ENCODE data around the gene SLC37A2. TPM values are rescaled to one million over a fixed set of nuclear protein-coding genes. Genes with fewer than 3 reads are reported as not detected.

SLC37A2 gene
- polyA plus RNA-seq, 1 donor (not counting 4 experiments of a cell fraction or from before 2014, with no cell fraction given) = 21.0 TPM

DNA sequence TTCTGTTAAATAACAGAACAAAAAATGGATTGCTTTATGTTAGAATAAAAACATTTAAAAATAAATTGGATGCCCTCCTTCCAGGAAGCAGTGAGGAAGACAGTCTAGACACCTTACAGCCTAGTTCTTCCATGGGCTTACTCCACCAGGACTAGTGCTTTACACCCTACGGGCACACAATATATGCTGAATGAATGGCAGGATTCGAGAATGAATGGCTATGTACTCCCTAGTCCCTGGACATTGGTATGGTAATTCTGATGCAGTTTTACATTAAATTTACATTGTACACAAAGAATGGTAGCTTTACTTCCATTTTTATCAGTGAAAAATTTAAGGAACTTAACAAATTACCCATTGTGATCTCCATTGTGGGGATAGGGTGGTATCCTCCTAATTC, 31.6 kb downstream of the SLC37A2 start:
- Histone ChIP-seq H3K27ac (ENCODE audit: control insufficient read depth, insufficient read depth, low read length) (no peak overlapping the region), H3K4me2 (ENCODE audit: control insufficient read depth, extremely low read depth, insufficient read depth, low read depth, low read length) (no peak overlapping the region), H3K9ac (ENCODE audit: control insufficient read depth, extremely low read depth, insufficient read depth, low read length) (no peak overlapping the region), H3K9me3 (ENCODE audit: control insufficient read depth, low read depth, low read length) (no peaks in the 10 kb centered on the region), H3K4me1 (ENCODE audit: control insufficient read depth, extremely low read depth, insufficient read depth, low read length) (peaks cover 18% of the 10 kb centered on the region), H3K9me1 (ENCODE audit: control insufficient read depth, extremely low read depth, insufficient read depth, low read length) (peaks cover 2% of the 10 kb centered on the region), H3K79me2 (ENCODE audit: control insufficient read depth, insufficient read depth, low read length) (no peaks in the 10 kb centered on the region), H2AFZ (ENCODE audit: control insufficient read depth, low read length) (no peak overlapping the region), H3K27me3 (ENCODE audit: control insufficient read depth, extremely low read depth, insufficient read depth, low read length) (no peaks in the 10 kb centered on the region), H4K20me1 (ENCODE audit: control insufficient read depth, extremely low read depth, insufficient read depth, low read length) (no peaks in the 10 kb centered on the region), H3K36me3 (ENCODE audit: control insufficient read depth in 2 of 2, extremely low read depth in 1 of 2, insufficient read depth in 2 of 2, low read length in 2 of 2) (peaks cover 0 to 4% of the 10 kb centered on the region in 2 experiments), H3K4me3 (ENCODE audit: control insufficient read depth in 2 of 3, extremely low read depth in 1 of 3, insufficient read depth in 2 of 3, low read depth in 1 of 3, low read length in 3 of 3) (no peak overlapping the region)
- TF ChIP-seq, protein P1, sequence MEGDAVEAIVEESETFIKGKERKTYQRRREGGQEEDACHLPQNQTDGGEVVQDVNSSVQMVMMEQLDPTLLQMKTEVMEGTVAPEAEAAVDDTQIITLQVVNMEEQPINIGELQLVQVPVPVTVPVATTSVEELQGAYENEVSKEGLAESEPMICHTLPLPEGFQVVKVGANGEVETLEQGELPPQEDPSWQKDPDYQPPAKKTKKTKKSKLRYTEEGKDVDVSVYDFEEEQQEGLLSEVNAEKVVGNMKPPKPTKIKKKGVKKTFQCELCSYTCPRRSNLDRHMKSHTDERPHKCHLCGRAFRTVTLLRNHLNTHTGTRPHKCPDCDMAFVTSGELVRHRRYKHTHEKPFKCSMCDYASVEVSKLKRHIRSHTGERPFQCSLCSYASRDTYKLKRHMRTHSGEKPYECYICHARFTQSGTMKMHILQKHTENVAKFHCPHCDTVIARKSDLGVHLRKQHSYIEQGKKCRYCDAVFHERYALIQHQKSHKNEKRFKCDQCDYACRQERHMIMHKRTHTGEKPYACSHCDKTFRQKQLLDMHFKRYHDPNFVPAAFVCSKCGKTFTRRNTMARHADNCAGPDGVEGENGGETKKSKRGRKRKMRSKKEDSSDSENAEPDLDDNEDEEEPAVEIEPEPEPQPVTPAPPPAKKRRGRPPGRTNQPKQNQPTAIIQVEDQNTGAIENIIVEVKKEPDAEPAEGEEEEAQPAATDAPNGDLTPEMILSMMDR (optimal IDR thresholded peaks at IDR 0.05 in 1 of 3, IDR thresholded peaks at IDR 0.05 in 1 of 3, conservative IDR thresholded peaks at IDR 0.05 in 1 of 3; ENCODE audit: extremely low read depth in 1 of 3, insufficient read depth in 2 of 3, low read length in 3 of 3) = no peak
- TF ChIP-seq EZH2 (IDR thresholded peaks at IDR 0.05; ENCODE audit: low read length) = no peak
- DNase-seq (ENCODE audit: low read depth, low spot score) = no peak
- FAIRE-seq = no peak
- dilution Hi-C loops (cut with MboI; ENCODE audit: extremely low pct_ligation_motif_present, low sequenced_read_pairs) = no loop called here

DNA sequence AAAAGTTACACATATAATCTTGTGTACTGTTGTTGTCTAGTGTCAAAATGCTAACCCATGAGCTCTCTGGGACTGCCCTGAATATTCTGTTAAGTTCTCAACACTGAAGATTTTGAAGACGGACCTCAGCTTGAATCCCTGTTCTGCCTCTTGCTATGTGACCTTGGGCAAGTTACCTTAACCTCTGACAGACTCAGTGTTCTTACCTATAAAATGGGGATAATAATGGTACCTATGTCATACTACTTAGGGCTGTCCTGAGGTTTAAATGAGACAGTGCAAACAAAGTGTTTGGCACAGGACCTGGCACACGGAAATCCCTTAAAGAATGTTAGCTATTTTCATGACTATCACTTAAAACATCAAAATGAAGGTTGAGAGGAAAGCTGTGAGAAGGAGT, 37.0 kb downstream of the SLC37A2 start:
- Histone ChIP-seq H3K36me3 (ENCODE audit: control insufficient read depth in 2 of 2, extremely low read depth in 1 of 2, insufficient read depth in 2 of 2, low read length in 2 of 2) (peaks cover 0 to 7% of the 10 kb centered on the region in 2 experiments), H2AFZ (ENCODE audit: control insufficient read depth, low read length) (no peak overlapping the region), H3K4me3 (ENCODE audit: control insufficient read depth in 2 of 3, extremely low read depth in 1 of 3, insufficient read depth in 2 of 3, low read depth in 1 of 3, low read length in 3 of 3) (no peak overlapping the region), H3K9me1 (ENCODE audit: control insufficient read depth, extremely low read depth, insufficient read depth, low read length) (no peaks in the 10 kb centered on the region), H3K4me2 (ENCODE audit: control insufficient read depth, extremely low read depth, insufficient read depth, low read depth, low read length) (no peak overlapping the region), H3K9ac (ENCODE audit: control insufficient read depth, extremely low read depth, insufficient read depth, low read length) (no peak overlapping the region), H4K20me1 (ENCODE audit: control insufficient read depth, extremely low read depth, insufficient read depth, low read length) (no peaks in the 10 kb centered on the region), H3K79me2 (ENCODE audit: control insufficient read depth, insufficient read depth, low read length) (no peaks in the 10 kb centered on the region), H3K27ac (ENCODE audit: control insufficient read depth, insufficient read depth, low read length) (no peak overlapping the region), H3K4me1 (ENCODE audit: control insufficient read depth, extremely low read depth, insufficient read depth, low read length) (no peaks in the 10 kb centered on the region), H3K27me3 (ENCODE audit: control insufficient read depth, extremely low read depth, insufficient read depth, low read length) (no peaks in the 10 kb centered on the region), H3K9me3 (ENCODE audit: control insufficient read depth, low read depth, low read length) (no peaks in the 10 kb centered on the region)
- FAIRE-seq (no peak), DNase-seq (ENCODE audit: low read depth, low spot score) (no peak)
- TF ChIP-seq EZH2 (IDR thresholded peaks at IDR 0.05; ENCODE audit: low read length) = no peak
- TF ChIP-seq, protein P1 (optimal IDR thresholded peaks at IDR 0.05 in 1 of 3, IDR thresholded peaks at IDR 0.05 in 1 of 3, conservative IDR thresholded peaks at IDR 0.05 in 1 of 3; ENCODE audit: extremely low read depth in 1 of 3, insufficient read depth in 2 of 3, low read length in 3 of 3) = no peak
- dilution Hi-C loops (cut with MboI; ENCODE audit: extremely low pct_ligation_motif_present, low sequenced_read_pairs) = no loop called here

Data from keratinocyte (primary cell).